GM23338 (cell line): Measurements from ENCODE around the gene ASPSCR1. TPM values are rescaled to one million over a fixed set of nuclear protein-coding genes. Genes with fewer than 3 reads are reported as not detected.

Experiments
- ATAC-seq: fragments of 200-7000 bp; cut with Tn5 transposase; 3 replicates; pipeline ENCODE4 v1.9.1; 2020
- DNase-seq: peaks from one replicate; pipeline ENCODE4 v3.0.0-alpha.2; 2015; ENCODE audit warnings: low spot score
- H2AFZ ChIP-seq: fragments of 200-600 bp; sonication (generic); 2 replicates; pipeline ENCODE4 v1.8.0; 2016; ENCODE audit warnings: antibody characterized with exemption, mild to moderate bottlenecking, moderate library complexity
- H3F3A ChIP-seq: fragments of 200-600 bp; sonication (generic); replicated peaks from 2 replicates; pipeline ENCODE4 v1.8.0; 2017; ENCODE audit warnings: antibody characterized with exemption, mixed run types, low read depth
- H3K27ac ChIP-seq: fragments of 200-600 bp; sonication (generic); 2 replicates; pipeline ENCODE4 v1.6.1; 2016; ENCODE audit warnings: low read depth
- H3K27me3 ChIP-seq: fragments of 200-600 bp; sonication (generic); 2 replicates; pipeline ENCODE4 v1.8.0; 2016; ENCODE audit warnings: mild to moderate bottlenecking, mixed run types, moderate library complexity; ENCODE audit not compliant: insufficient read depth
- H3K36me3 ChIP-seq: fragments of 200-600 bp; sonication (generic); 2 replicates; pipeline ENCODE4 v1.8.0; 2016; ENCODE audit warnings: mild to moderate bottlenecking; ENCODE audit not compliant: insufficient read depth
- H3K4me1 ChIP-seq: fragments of 200-600 bp; sonication (generic); 2 replicates; pipeline ENCODE4 v1.8.0; 2016; ENCODE audit warnings: mild to moderate bottlenecking, moderate library complexity; ENCODE audit not compliant: insufficient read depth
- H3K4me2 ChIP-seq: fragments of 200-600 bp; sonication (generic); 2 replicates; pipeline ENCODE4 v1.7.1; 2017; ENCODE audit warnings: mixed run types
- H3K4me3 ChIP-seq: fragments of 200-600 bp; sonication (generic); 2 replicates; pipeline ENCODE4 v1.6.1; 2016; ENCODE audit warnings: mixed run types
- H3K79me2 ChIP-seq: fragments of 200-600 bp; sonication (generic); replicated peaks from 2 replicates; pipeline ENCODE4 v1.8.0; 2017; ENCODE audit warnings: mild to moderate bottlenecking; ENCODE audit not compliant: insufficient read depth
- H3K9me2 ChIP-seq: fragments of 200-600 bp; sonication (generic); 2 replicates; pipeline ENCODE4 v1.8.0; 2017; ENCODE audit not compliant: insufficient read depth
- H4K20me1 ChIP-seq: fragments of 200-600 bp; sonication (generic); replicated peaks from 2 replicates; pipeline ENCODE4 v1.8.0; 2017; ENCODE audit warnings: mild to moderate bottlenecking; ENCODE audit not compliant: insufficient read depth
- H3K27ac Mint-ChIP-seq: 2 replicates; pipeline ENCODE4 v1.8.0; 2020; ENCODE audit warnings: inconsistent platforms, mild to moderate bottlenecking, moderate library complexity, mixed read lengths
- H3K27me3 Mint-ChIP-seq: 3 replicates; pipeline ENCODE4 v1.8.0; 2022; ENCODE audit warnings: low read depth, mild to moderate bottlenecking, moderate library complexity, mixed read lengths, inconsistent platforms; ENCODE audit not compliant: insufficient read depth, poor library complexity
- H3K36me3 Mint-ChIP-seq: 3 replicates; pipeline ENCODE4 v1.8.0; 2021; ENCODE audit warnings: low read depth, mild to moderate bottlenecking, inconsistent platforms, moderate library complexity, mixed read lengths
- H3K4me1 Mint-ChIP-seq: 3 replicates; pipeline ENCODE4 v1.8.0; 2020; ENCODE audit warnings: mild to moderate bottlenecking, inconsistent platforms, mixed read lengths
- H3K4me3 Mint-ChIP-seq: 3 replicates; pipeline ENCODE4 v1.8.0; 2021; ENCODE audit warnings: moderate library complexity, mild to moderate bottlenecking, inconsistent platforms, mixed read lengths
- H3K9me3 Mint-ChIP-seq: 3 replicates; pipeline ENCODE4 v1.8.0; 2020; ENCODE audit warnings: moderate library complexity, mild to moderate bottlenecking, inconsistent platforms, mixed read lengths
- CREB1 ChIP-seq: fragments of 250-450 bp; sonication (Bioruptor Pico); IDR thresholded peaks from 2 replicates; pipeline ENCODE4 v1.5.0; 2020; ENCODE audit warnings: low read depth, mild to moderate bottlenecking, moderate library complexity
- EZH2 ChIP-seq: fragments of 200-600 bp; sonication (generic); IDR thresholded peaks from one replicate; pipeline ENCODE4 v1.8.0; 2017; ENCODE audit warnings: antibody characterized with exemption, mild to moderate bottlenecking, low read depth; ENCODE audit not compliant: unreplicated experiment
- EZH2phosphoT487 ChIP-seq: fragments of 200-600 bp; sonication (generic); IDR thresholded peaks from one replicate; pipeline ENCODE4 v1.8.1; 2018; ENCODE audit warnings: antibody characterized with exemption; ENCODE audit not compliant: unreplicated experiment
- JUNB ChIP-seq: IDR thresholded peaks from one replicate; pipeline ENCODE4 v1.6.1; 2016; ENCODE audit warnings: antibody characterized with exemption; ENCODE audit not compliant: unreplicated experiment
- POLR2AphosphoS5 ChIP-seq: IDR thresholded peaks from 2 replicates; pipeline ENCODE4 v1.6.1; 2016; ENCODE audit warnings: antibody characterized with exemption, low read depth
- STAT1 ChIP-seq: IDR thresholded peaks from one replicate; pipeline ENCODE4 v1.6.1; 2016; ENCODE audit warnings: antibody characterized with exemption; ENCODE audit not compliant: unreplicated experiment
- ZNF462 ChIP-seq: fragments of 250-450 bp; sonication (Bioruptor Pico); IDR thresholded peaks from 2 replicates; pipeline ENCODE4 v1.5.0; 2020; ENCODE audit warnings: mild to moderate bottlenecking, moderate library complexity
- polyA plus RNA-seq: library from polyadenylated mRNA; unstranded; fragments of >200 nt; fragmentation: Nextera tagmentation; extraction: Ambion mirVana; gene quantifications from 2 replicates; pipeline ENCODE4 v1.2.1, GENCODE V29; 2016
- total RNA-seq: library from RNA; depleted of rRNA; stranded (reverse); fragments of >200 nt; shearing (Covaris generic); gene quantifications from 2 replicates; pipeline ENCODE4 v1.2.3, GENCODE V29; 2014
- TF ChIP-seq, protein P1 (sequence below): IDR thresholded peaks from 2 replicates; pipeline ENCODE4 v1.6.1; 2016; ENCODE audit warnings: antibody characterized with exemption
- TF ChIP-seq, protein P2 (sequence below), 2 experiments: fragments of 200-600 bp in 1 of 2; sonication (generic) in 1 of 2; conservative IDR thresholded peaks; 2 replicates each; pipeline versions ENCODE4 v1.5.1 to v1.6.1; 2016 to 2017; ENCODE audit warnings: antibody characterized with exemption in 2 of 2, low read depth in 2 of 2, mild to moderate bottlenecking in 2 of 2, moderate library complexity in 1 of 2

Gene ASPSCR1
- total and polyA plus RNA-seq, 2 experiments from 2014 or later: 44.2 to 46.9 TPM

DNA sequence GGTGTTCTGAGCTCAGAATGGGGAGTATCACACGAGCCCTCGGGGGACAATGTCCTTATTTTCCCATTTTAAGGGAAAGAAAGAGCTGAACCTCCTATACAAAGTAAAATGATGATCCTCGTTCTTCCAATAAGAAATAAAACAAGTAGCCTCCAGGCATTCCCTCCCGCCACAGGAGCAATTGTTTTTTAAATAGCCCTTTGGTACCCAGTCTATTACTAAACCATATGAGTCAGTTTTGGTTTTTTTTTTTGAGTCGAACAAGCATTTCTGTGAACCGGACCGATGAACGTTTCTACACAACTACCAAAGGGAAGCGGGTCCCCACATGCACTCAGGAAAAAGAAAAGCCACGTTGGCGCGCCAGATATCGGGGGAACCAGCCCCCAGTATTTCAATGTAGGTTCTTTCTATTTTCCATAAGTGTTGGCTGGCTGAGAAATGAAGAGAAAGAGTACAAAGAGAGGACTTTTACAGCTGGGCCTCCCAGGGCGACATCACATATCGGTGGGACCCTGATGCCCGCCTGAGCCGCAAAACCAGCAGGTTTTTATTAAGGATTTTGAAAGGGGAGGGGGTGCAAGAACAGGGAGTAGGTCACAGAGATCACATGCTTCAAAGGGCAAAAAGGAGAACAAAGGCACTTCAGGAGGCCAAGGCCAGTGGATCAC is 63.9 kb downstream of the ASPSCR1 start:
- H2AFZ ChIP-seq: no peak overlapping the region
- no peaks in the 10 kb centered on the region for H3K36me3 ChIP-seq
- Mint-ChIP-seq H3K4me1 (peaks cover 21% of the 10 kb centered on the region), H3K4me3 (no peak overlapping the region; the same call in 2 of the 3 replicates), H3K27me3 (peaks cover 12% of the 10 kb centered on the region), H3K36me3 (no peaks in the 10 kb centered on the region; the same call in 2 of the 3 replicates), H3K9me3 (no peaks in the 10 kb centered on the region; the same call in 2 of the 3 replicates), H3K27ac (no peak overlapping the region)
- H3F3A ChIP-seq: peaks cover 5% of the 10 kb centered on the region; the same call in 1 of the 2 replicates
- no peaks in the 10 kb centered on the region for H4K20me1 ChIP-seq
- no peak overlapping the region for H3K4me2 ChIP-seq
- no peaks in the 10 kb centered on the region for H3K27me3 ChIP-seq
- no peak overlapping the region for H3K4me3 ChIP-seq
- DNase-seq (no peak), ATAC-seq (no peak)
- no peaks in the 10 kb centered on the region for H3K9me2 ChIP-seq
- H3K27ac ChIP-seq: no peak overlapping the region
- no peaks in the 10 kb centered on the region for H3K79me2 ChIP-seq
- TF ChIP-seq EZH2 (no peak), POLR2AphosphoS5 (no peak), CREB1 (CRISPR knock-in tag) (no peak), JUNB (no peak), STAT1 (no peak), ZNF462 (no peak), EZH2phosphoT487 (no peak)
- TF ChIP-seq, protein P1, sequence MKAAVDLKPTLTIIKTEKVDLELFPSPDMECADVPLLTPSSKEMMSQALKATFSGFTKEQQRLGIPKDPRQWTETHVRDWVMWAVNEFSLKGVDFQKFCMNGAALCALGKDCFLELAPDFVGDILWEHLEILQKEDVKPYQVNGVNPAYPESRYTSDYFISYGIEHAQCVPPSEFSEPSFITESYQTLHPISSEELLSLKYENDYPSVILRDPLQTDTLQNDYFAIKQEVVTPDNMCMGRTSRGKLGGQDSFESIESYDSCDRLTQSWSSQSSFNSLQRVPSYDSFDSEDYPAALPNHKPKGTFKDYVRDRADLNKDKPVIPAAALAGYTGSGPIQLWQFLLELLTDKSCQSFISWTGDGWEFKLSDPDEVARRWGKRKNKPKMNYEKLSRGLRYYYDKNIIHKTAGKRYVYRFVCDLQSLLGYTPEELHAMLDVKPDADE: no peak
- TF ChIP-seq, protein P2, sequence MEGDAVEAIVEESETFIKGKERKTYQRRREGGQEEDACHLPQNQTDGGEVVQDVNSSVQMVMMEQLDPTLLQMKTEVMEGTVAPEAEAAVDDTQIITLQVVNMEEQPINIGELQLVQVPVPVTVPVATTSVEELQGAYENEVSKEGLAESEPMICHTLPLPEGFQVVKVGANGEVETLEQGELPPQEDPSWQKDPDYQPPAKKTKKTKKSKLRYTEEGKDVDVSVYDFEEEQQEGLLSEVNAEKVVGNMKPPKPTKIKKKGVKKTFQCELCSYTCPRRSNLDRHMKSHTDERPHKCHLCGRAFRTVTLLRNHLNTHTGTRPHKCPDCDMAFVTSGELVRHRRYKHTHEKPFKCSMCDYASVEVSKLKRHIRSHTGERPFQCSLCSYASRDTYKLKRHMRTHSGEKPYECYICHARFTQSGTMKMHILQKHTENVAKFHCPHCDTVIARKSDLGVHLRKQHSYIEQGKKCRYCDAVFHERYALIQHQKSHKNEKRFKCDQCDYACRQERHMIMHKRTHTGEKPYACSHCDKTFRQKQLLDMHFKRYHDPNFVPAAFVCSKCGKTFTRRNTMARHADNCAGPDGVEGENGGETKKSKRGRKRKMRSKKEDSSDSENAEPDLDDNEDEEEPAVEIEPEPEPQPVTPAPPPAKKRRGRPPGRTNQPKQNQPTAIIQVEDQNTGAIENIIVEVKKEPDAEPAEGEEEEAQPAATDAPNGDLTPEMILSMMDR (conservative IDR thresholded peaks at IDR 0.05; ENCODE audit: low read depth in 2 of 2): no peak
- H3K4me1 ChIP-seq: no peaks in the 10 kb centered on the region; the same call in 1 of the 2 replicates
